Effector memory CD8-positive, alpha-beta T cell (primary cell): ENCODE results near the gene UNCX.
A peak's percentile ranks its signal among the peaks of the same experiment; 100 is the strongest.

ENCODE experiments used
- ATAC-seq: fragments of 150-1000 bp; cut with Tn5 transposase; replicated peaks from 2 replicates; pipeline ENCODE4 v1.10.0; 2021; ENCODE audit warnings: mild to moderate bottlenecking, moderate library complexity
- DNase-seq, 3 experiments: peaks; one replicate each; pipeline ENCODE4 v3.0.0; 2021
- H3K27ac Mint-ChIP-seq, 2 donors: one replicate each; pipeline ENCODE4 v1.8.0; 2022; ENCODE audit warnings: mild to moderate bottlenecking in 2 of 2, mixed read lengths in 2 of 2, moderate library complexity in 2 of 2
- H3K27me3 Mint-ChIP-seq, 2 donors: one replicate each; pipeline ENCODE4 v1.8.0; 2022; ENCODE audit warnings: mixed read lengths in 2 of 2
- H3K36me3 Mint-ChIP-seq: one replicate; pipeline ENCODE4 v1.8.0; 2022; ENCODE audit warnings: mild to moderate bottlenecking, moderate library complexity, mixed read lengths; ENCODE audit not compliant: insufficient read depth
- H3K4me1 Mint-ChIP-seq, 2 donors: one replicate each; pipeline ENCODE4 v1.8.0; 2022; ENCODE audit warnings: low read depth in 2 of 2, mixed read lengths in 2 of 2
- H3K4me3 Mint-ChIP-seq, 2 donors: one replicate each; pipeline ENCODE4 v1.8.0; 2022; ENCODE audit warnings: mild to moderate bottlenecking in 2 of 2, mixed read lengths in 2 of 2, moderate library complexity in 2 of 2
- H3K9me3 Mint-ChIP-seq, 2 donors: one replicate each; pipeline ENCODE4 v1.8.0; 2022; ENCODE audit warnings: mixed read lengths in 2 of 2

The UNCX gene

GRCh38 chr7:1246160-1246870 is 13.6 kb downstream of the UNCX start:
- peaks cover 62 to 83% of the 10 kb centered on the region in 2 donors for H3K27me3 Mint-ChIP-seq
- DNase-seq: no peak

GRCh38 chr7:1246871-1247526 is 14.3 kb downstream of the UNCX start:
- peaks cover 17% of the 10 kb centered on the region for H3K36me3 Mint-ChIP-seq
- H3K27me3 Mint-ChIP-seq: peaks cover 65 to 84% of the 10 kb centered on the region in 2 donors
- ATAC-seq (no peak), DNase-seq (no peak)
- no peaks in the 10 kb centered on the region for H3K9me3 Mint-ChIP-seq
- H3K4me3 Mint-ChIP-seq: peak overlapping the region; percentile 20 to 46
- H3K4me1 Mint-ChIP-seq: peaks cover 9 to 10% of the 10 kb centered on the region in 2 donors
- no peak overlapping the region for H3K27ac Mint-ChIP-seq

More at GRCh38 chr7:1246160-1246870, 13.6 kb downstream of the UNCX start:
- H3K4me3 Mint-ChIP-seq: peak overlapping the region; percentile 27 to 46
- H3K9me3 Mint-ChIP-seq: no peaks in the 10 kb centered on the region
- peak overlapping the region in 1 of 2 donors; percentile 54 for H3K27ac Mint-ChIP-seq
- peaks cover 9 to 10% of the 10 kb centered on the region in 2 donors for H3K4me1 Mint-ChIP-seq
- no peak for ATAC-seq
- peaks cover 16% of the 10 kb centered on the region for H3K36me3 Mint-ChIP-seq

- Mint-ChIP-seq H3K9me3 (no peaks in the 10 kb centered on the region), H3K27me3 (peaks cover 65 to 89% of the 10 kb centered on the region in 2 donors), H3K27ac (peak overlapping the region in 1 of 2 donors; percentile 93), H3K36me3 (peaks cover 17% of the 10 kb centered on the region), H3K4me3 (peak overlapping the region; percentile 33 to 65), H3K4me1 (peaks cover 9 to 10% of the 10 kb centered on the region in 2 donors)
- ATAC-seq (peak; percentile 64), DNase-seq (no peak)
Measured at GRCh38 chr7:1247527-1248041, 14.9 kb downstream of the UNCX start.

GRCh38 chr7:1248143-1248915 is 15.7 kb downstream of the UNCX start:
- H3K9me3 Mint-ChIP-seq: no peaks in the 10 kb centered on the region
- H3K4me3 Mint-ChIP-seq: peak overlapping the region; percentile 33 to 65
- H3K27ac Mint-ChIP-seq: peak overlapping the region in 1 of 2 donors; percentile 93
- DNase-seq: no peak
- peaks cover 69 to 93% of the 10 kb centered on the region in 2 donors for H3K27me3 Mint-ChIP-seq
- H3K36me3 Mint-ChIP-seq: peaks cover 15% of the 10 kb centered on the region
- peak; percentile 31 for ATAC-seq
- peaks cover 9 to 10% of the 10 kb centered on the region in 2 donors for H3K4me1 Mint-ChIP-seq

GRCh38 chr7:1248916-1249581 is 16.4 kb downstream of the UNCX start:
- ATAC-seq: no peak
- Mint-ChIP-seq H3K4me3 (peak overlapping the region in 1 of 2 donors; percentile 65), H3K4me1 (peaks cover 9 to 11% of the 10 kb centered on the region in 2 donors), H3K27me3 (peaks cover 69 to 93% of the 10 kb centered on the region in 2 donors), H3K9me3 (no peaks in the 10 kb centered on the region), H3K27ac (no peak overlapping the region), H3K36me3 (peaks cover 11% of the 10 kb centered on the region)
- DNase-seq: no peak

GRCh38 chr7:1249731-1250130 is 17.1 kb downstream of the UNCX start:
- DNase-seq (no peak), ATAC-seq (no peak)
- peaks cover 65 to 93% of the 10 kb centered on the region in 2 donors for H3K27me3 Mint-ChIP-seq
- peaks cover 11% of the 10 kb centered on the region for H3K36me3 Mint-ChIP-seq
- no peak overlapping the region for H3K27ac Mint-ChIP-seq
- no peaks in the 10 kb centered on the region for H3K9me3 Mint-ChIP-seq
- no peak overlapping the region for H3K4me3 Mint-ChIP-seq
- peaks cover 9 to 11% of the 10 kb centered on the region in 2 donors for H3K4me1 Mint-ChIP-seq

- no peak overlapping the region for H3K27ac Mint-ChIP-seq
- ATAC-seq (no peak), DNase-seq (no peak)
- H3K4me1 Mint-ChIP-seq: peaks cover 9% of the 10 kb centered on the region in 2 donors
- no peak overlapping the region for H3K4me3 Mint-ChIP-seq
- peaks cover 59 to 93% of the 10 kb centered on the region in 2 donors for H3K27me3 Mint-ChIP-seq
- no peaks in the 10 kb centered on the region for H3K9me3 Mint-ChIP-seq
- peaks cover 11% of the 10 kb centered on the region for H3K36me3 Mint-ChIP-seq
Measured at GRCh38 chr7:1250901-1251300, 18.2 kb downstream of the UNCX start.

- ATAC-seq (no peak), DNase-seq (no peak)
- peaks cover 6% of the 10 kb centered on the region in 2 donors for H3K4me1 Mint-ChIP-seq
- H3K36me3 Mint-ChIP-seq: peaks cover 11% of the 10 kb centered on the region
- H3K9me3 Mint-ChIP-seq: no peaks in the 10 kb centered on the region
- H3K4me3 Mint-ChIP-seq: no peak overlapping the region
- no peak overlapping the region for H3K27ac Mint-ChIP-seq
- H3K27me3 Mint-ChIP-seq: peaks cover 56 to 93% of the 10 kb centered on the region in 2 donors
Measured at GRCh38 chr7:1251796-1252539, 19.3 kb downstream of the UNCX start.

GRCh38 chr7:1252540-1253090 is 19.9 kb downstream of the UNCX start:
- Mint-ChIP-seq H3K9me3 (no peaks in the 10 kb centered on the region), H3K4me1 (peaks cover 6% of the 10 kb centered on the region in 2 donors), H3K36me3 (peaks cover 11% of the 10 kb centered on the region), H3K27me3 (peaks cover 56 to 97% of the 10 kb centered on the region in 2 donors), H3K4me3 (no peak overlapping the region), H3K27ac (no peak overlapping the region)
- DNase-seq (no peak), ATAC-seq (no peak)

GRCh38 chr7:1253681-1254181 is 21.1 kb downstream of the UNCX start:
- H3K4me1 Mint-ChIP-seq: peaks cover 0 to 1% of the 10 kb centered on the region in 2 donors
- H3K9me3 Mint-ChIP-seq: no peaks in the 10 kb centered on the region
- peaks cover 3% of the 10 kb centered on the region for H3K36me3 Mint-ChIP-seq
- no peak overlapping the region for H3K27ac Mint-ChIP-seq
- H3K4me3 Mint-ChIP-seq: no peak overlapping the region
- no peak for ATAC-seq
- peaks cover 49 to 93% of the 10 kb centered on the region in 2 donors for H3K27me3 Mint-ChIP-seq
- no peak for DNase-seq

- no peak for DNase-seq
- Mint-ChIP-seq H3K4me3 (no peak overlapping the region), H3K9me3 (no peaks in the 10 kb centered on the region), H3K4me1 (peaks cover 0 to 1% of the 10 kb centered on the region in 2 donors), H3K27ac (no peak overlapping the region), H3K36me3 (peaks cover 3% of the 10 kb centered on the region), H3K27me3 (peaks cover 49 to 86% of the 10 kb centered on the region in 2 donors)
- no peak for ATAC-seq
Measured at GRCh38 chr7:1254281-1255079, 21.8 kb downstream of the UNCX start.
